Panc1 (cell line): ENCODE data around the gene FUOM. TPM values are rescaled to one million over a fixed set of nuclear protein-coding genes. Genes with fewer than 3 reads are reported as not detected.

Experiments used
- ATAC-seq: fragments of 200-7000 bp; cut with Tn5 transposase; 2 replicates; pipeline ENCODE4 v1.9.1; 2020; ENCODE audit warnings: mild to moderate bottlenecking, moderate library complexity
- BruUV-seq: library from RNA; stranded (reverse); fragments of 400-500 nt; replicated peaks from 2 replicates; lab custom pipeline; 2021; lab: Mats Ljungman, UMichigan
- CTCF ChIA-PET: fragments of 300-600 bp; sonication (Branson Sonifier 250); formaldehyde crosslinking; loops from one replicate; lab custom pipeline; 2022; ENCODE audit warnings: antibody characterized with exemption; lab: Charles Lee
- POLR2A ChIA-PET: fragments of 300-600 bp; sonication (Branson Sonifier 250); formaldehyde crosslinking; loops from one replicate; lab custom pipeline; 2022; ENCODE audit warnings: antibody characterized with exemption; lab: Charles Lee
- DNase-seq: peaks from one replicate; pipeline ENCODE4 v3.0.0-alpha.2; 2010; ENCODE audit warnings: low read depth, low spot score
- H3K27ac ChIP-seq: 2 replicates; pipeline ENCODE4 v1.5.1; 2011; ENCODE audit warnings: mild to moderate bottlenecking, low read length, inconsistent platforms
- H3K27me3 ChIP-seq: fragments of 200-500 bp; sonication (Bioruptor generic); 2 replicates; pipeline ENCODE4 v1.6.0; 2014; ENCODE audit warnings: low read length, inconsistent platforms; ENCODE audit not compliant: control insufficient read depth, insufficient read depth
- H3K36me3 ChIP-seq: fragments of 200-500 bp; sonication (Bioruptor generic); 2 replicates; pipeline ENCODE4 v1.5.1; 2014; ENCODE audit warnings: inconsistent platforms, mild to moderate bottlenecking, low read length, moderate library complexity; ENCODE audit not compliant: control insufficient read depth, insufficient read depth
- H3K4me1 ChIP-seq: 2 replicates; pipeline ENCODE4 v1.5.1; 2011; ENCODE audit warnings: inconsistent platforms, mild to moderate bottlenecking, low read length, moderate library complexity; ENCODE audit not compliant: control insufficient read depth, insufficient read depth
- H3K4me3 ChIP-seq, 2 experiments: 2 replicates each; pipeline ENCODE4 v1.5.1; 2011 to 2012; ENCODE audit warnings: low read depth in 2 of 2, low read length in 2 of 2, mild to moderate bottlenecking in 2 of 2, inconsistent platforms in 1 of 2, moderate library complexity in 1 of 2
- H3K9me3 ChIP-seq: fragments of 200-500 bp; sonication (Bioruptor generic); 2 replicates; pipeline ENCODE4 v1.5.1; 2014; ENCODE audit warnings: low read depth, mild to moderate bottlenecking, inconsistent platforms, low read length, moderate library complexity; ENCODE audit not compliant: control insufficient read depth, insufficient read depth
- CTCF ChIP-seq: fragments of 450-650 bp; IDR thresholded peaks from 2 replicates; pipeline ENCODE4 v1.5.1; 2017; ENCODE audit warnings: mild to moderate bottlenecking
- POLR2AphosphoS5 ChIP-seq: IDR thresholded peaks from 2 replicates; pipeline ENCODE4 v1.6.1; 2012; ENCODE audit warnings: mild to moderate bottlenecking, low read depth, low read length, moderate library complexity
- REST ChIP-seq, 2 experiments: IDR thresholded peaks; 2 replicates each; pipeline ENCODE4 v1.6.1; 2011 to 2012; ENCODE audit warnings: low read depth in 2 of 2, control low read depth in 1 of 2, low read length in 1 of 2, mild to moderate bottlenecking in 1 of 2, moderate library complexity in 1 of 2; ENCODE audit not compliant: insufficient read depth in 1 of 2
- SIN3A ChIP-seq: IDR thresholded peaks from 2 replicates; pipeline ENCODE4 v1.6.1; 2012; ENCODE audit warnings: low read depth, mild to moderate bottlenecking, low read length, moderate library complexity, borderline replicate concordance; ENCODE audit not compliant: insufficient read depth
- TCF7L2 ChIP-seq: IDR thresholded peaks from 2 replicates; pipeline ENCODE4 v1.6.1; 2011; ENCODE audit warnings: mild to moderate bottlenecking, low read depth, low read length, inconsistent platforms
- in situ Hi-C: cut with HindIII; loops from 2 replicates; pipeline ENCODE4 v1.10.0; 2016; ENCODE audit warnings: low sequenced_read_pairs, low pct_unique_long_range_greater_than_20kb
- intact Hi-C: fragments of 100-400 bp; cut with micrococcal nuclease; formaldehyde crosslinking; loops from one replicate; pipeline ENCODE4 v1.10.0; 2022; ENCODE audit not compliant: unreplicated experiment
- total RNA-seq: library from RNA; stranded (reverse); gene quantifications from one replicate; pipeline ENCODE4 v1.2.1, GENCODE V29; 2021; ENCODE audit not compliant: unreplicated experiment

Gene FUOM
- total RNA-seq, 1 experiment from 2014 or later = 39.6 TPM

- H3K36me3 ChIP-seq = no peaks in the 10 kb centered on the region
- H3K27ac ChIP-seq = peak overlapping the region; percentile 71; the same call in 1 of the 2 replicates
- H3K9me3 ChIP-seq = no peaks in the 10 kb centered on the region
- no peaks in the 10 kb centered on the region; the same call in 1 of the 2 replicates for H3K4me1 ChIP-seq
- CTCF ChIA-PET = no interaction called here
- H3K27me3 ChIP-seq = no peaks in the 10 kb centered on the region
- H3K4me3 ChIP-seq = peak overlapping the region; percentile 59 to 72
- no TSS peak for BruUV-seq
- POLR2A ChIA-PET = no interaction called here
- ATAC-seq = peak; percentile 36
- no peak for DNase-seq
- in situ Hi-C loops = no loop called here
- TF ChIP-seq CTCF (no peak), POLR2AphosphoS5 (no peak), SIN3A (no peak), REST (IDR thresholded peaks at IDR 0.05; ENCODE audit: insufficient read depth in 1 of 2, low read depth in 2 of 2, low read length in 1 of 2) (no peak), TCF7L2 (no peak)
- intact Hi-C loops = no loop called here
Observed at GRCh38 chr10:133356549-133357284, 1.1 kb downstream of the FUOM start.

GRCh38 chr10:133355991-133356390 is 1.8 kb downstream of the FUOM start:
- no peaks in the 10 kb centered on the region for H3K36me3 ChIP-seq
- H3K9me3 ChIP-seq = no peaks in the 10 kb centered on the region
- ChIA-PET CTCF (no interaction called here), POLR2A (no interaction called here)
- H3K27me3 ChIP-seq = no peaks in the 10 kb centered on the region
- intact Hi-C loops (no loop called here), in situ Hi-C loops (no loop called here)
- TF ChIP-seq TCF7L2 (no peak), CTCF (no peak), REST (IDR thresholded peaks at IDR 0.05; ENCODE audit: insufficient read depth in 1 of 2, low read depth in 2 of 2, low read length in 1 of 2) (no peak), SIN3A (no peak), POLR2AphosphoS5 (no peak)
- H3K27ac ChIP-seq = no peak overlapping the region
- no TSS peak for BruUV-seq
- no peak overlapping the region for H3K4me3 ChIP-seq
- H3K4me1 ChIP-seq = peaks cover 6% of the 10 kb centered on the region; the same call in 1 of the 2 replicates
- no peak for DNase-seq
- no peak for ATAC-seq
